ELR (cell line): ENCODE results near the gene CACNA1E.

Experiments used
- DNase-seq: peaks from one replicate; pipeline ENCODE4 v3.0.0-alpha.2; 2015; ENCODE audit warnings: low read depth

Gene CACNA1E

DNA sequence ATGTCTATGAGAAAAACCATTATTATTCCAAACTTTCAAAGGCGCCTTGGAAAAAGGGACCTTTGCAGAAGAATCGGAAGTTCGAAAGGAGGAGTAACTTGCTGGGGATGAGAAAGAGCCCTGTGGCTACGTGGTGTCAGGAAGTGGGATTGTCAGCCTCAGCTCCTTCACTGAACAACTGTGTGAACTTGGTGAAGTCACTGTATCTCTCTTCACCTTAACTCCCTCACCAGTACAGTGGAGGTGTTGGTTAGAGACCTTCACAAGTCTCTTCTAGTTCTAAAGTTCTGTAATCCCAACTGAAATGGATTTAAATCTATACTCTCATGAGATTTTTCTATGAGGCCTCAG lies 285.6 kb downstream of the CACNA1E start:
- DNase-seq: no peak

DNA sequence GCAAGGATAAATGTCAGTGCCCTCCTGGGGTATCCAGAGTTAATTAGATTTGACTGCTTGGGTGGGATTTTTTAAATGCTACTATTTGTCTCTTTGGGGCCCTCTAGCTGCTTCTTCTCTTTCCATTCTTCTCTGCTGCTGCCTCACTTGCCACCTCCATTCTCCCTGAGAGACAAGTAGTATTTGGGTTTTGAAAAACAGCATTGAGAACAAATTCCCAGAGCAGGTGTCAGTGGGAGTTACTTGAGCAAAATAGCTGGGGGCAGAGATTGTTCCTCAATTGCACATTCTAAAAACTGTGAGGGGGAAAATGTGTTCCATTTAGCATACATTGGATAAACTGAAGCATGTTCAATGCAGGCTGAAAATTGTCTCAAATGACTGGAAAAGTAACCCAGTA lies 286.5 kb downstream of the CACNA1E start:
- DNase-seq: no peak

DNA sequence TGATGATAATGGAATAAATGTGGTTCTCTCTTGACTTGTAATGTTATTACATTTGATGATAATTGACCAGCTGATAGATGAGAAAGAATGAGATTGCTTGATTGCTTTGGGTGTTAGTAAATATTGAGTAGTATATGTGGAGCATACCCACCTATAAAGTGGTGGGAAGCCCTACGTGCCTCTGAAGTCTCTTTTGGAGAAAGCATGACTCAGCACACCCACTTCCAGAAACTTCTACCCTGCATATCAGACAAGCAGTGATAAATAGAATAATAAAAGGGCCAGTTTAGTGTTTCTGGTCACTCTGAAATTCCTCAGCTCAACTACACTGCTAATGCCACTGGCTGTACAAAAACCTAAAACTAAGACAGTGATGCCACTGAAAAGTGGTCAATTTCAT lies 289.4 kb downstream of the CACNA1E start:
- DNase-seq: no peak

DNA sequence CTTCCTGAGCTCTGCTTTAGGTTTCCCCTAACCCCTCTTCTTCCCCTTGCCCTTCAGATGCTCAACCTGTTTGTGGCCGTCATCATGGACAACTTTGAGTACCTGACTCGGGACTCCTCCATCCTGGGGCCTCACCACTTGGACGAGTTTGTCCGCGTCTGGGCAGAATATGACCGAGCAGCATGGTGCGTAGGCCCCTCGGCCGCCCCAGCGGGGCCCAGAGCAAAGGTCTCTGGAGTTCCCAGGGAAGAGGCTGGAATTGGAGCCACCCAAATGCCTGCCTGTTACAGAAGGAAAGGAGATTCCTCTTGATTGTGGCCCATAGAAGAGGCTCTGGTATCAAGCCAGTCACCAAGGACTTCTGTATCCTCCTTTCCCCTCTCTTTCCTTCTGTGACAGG lies 292.7 kb downstream of the CACNA1E start:
- DNase-seq: no peak

DNA sequence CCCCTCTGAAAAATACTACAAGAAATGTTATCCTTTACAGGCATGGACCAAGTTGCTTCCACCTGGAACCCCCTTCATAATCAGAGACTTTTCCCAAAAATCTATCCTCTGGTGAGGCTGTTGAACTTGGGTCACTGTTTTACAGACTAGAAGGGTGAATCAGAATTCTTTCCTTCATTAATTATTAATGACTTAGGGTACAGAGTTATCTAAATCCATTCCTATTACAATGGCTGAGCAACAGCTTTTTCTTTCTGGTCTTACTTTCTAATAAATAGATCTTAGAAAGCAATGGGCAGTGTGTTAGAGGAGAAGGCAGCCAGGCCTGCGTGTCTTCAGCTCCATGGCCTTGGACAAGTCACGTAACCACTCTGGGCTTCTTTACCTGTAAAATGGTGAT lies 294.0 kb downstream of the CACNA1E start:
- no peak for DNase-seq

DNA sequence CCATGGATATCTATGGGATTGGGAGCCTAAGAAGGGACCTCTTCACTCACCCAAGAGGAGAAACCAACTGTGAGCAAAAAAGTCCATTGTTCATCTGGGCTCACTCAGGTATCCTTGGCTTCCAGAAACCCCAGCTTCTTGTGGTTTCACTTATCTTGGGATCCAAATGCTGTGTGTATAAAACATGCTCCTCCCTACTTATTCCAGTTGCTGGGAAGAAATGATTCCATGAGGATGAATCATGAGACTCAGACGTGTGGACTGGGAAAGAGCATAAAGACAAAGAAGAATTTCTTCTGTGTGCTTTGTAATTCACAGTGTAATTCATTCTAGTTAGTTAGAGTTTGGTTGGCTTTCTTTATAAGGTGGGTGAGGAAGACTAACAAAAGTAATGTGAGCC lies 294.5 kb downstream of the CACNA1E start:
- no peak for DNase-seq

DNA sequence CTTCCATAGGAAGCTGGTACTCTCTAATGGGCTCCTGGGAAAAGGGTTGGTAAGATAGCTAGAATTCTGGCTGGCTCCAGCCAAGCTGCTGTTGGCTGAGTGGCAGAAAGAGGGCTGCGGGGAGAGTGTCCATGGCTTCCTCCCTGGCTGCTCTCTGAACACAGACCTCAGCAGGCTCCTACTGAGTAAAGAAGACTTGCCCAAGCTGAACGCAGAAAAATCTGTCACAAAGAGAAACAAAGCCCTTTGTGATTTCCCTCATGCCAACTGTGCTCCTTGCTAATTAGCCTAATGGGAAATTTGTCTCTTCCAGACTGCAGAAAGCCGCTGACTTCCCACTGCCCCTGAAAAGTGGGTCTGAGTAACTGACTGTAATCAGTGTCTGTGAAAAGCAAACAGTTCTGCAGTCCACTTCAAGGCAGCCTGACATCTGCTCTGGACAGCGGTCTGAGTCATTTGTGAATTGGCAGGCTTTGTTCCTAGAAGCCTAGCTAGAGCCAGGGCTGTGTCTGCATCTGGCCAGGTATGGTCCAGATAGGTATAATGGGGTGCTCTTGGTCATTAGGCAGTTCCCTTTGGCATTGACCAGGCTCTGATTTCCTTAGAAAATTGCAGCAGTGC lies 295.4 kb downstream of the CACNA1E start:
- DNase-seq: no peak

DNA sequence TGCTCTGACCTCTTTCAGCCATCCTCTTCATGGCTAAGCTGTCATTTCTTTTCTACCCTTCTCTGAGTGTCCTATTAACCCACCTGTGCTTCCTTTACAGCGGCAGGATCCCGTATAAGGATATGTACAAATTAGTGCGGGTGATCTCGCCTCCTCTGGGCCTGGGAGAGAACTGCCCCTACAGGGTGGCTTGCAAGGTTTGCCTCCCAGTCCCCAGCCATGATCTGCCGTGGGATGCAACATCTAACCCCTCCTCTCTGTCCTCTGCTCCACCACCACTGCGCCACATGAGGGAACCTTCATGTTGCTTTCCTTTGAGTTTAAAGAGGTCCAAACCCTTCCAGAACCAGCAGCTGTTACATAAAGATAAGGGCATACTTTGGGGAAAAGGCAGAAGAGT lies 296.0 kb downstream of the CACNA1E start:
- DNase-seq: no peak

DNA sequence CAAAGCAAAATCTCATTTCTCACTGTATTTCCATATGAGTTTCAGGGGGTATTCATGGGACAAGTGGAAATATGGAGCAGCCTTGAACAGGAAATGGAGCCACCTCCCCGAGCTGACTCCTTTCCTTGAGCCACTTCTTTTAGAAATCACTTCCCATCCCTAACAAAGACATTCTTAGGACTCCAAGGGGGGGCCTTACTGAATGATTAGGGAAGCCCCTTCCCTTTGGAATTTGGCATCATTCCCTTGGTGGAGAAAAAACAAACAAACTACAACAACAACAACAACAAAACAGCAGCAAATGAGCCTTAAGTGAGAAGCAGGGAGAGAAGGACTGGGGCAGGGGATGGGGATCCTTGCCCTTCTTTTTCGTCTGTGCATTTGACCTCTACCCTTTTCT lies 299.9 kb downstream of the CACNA1E start:
- DNase-seq: no peak

DNA sequence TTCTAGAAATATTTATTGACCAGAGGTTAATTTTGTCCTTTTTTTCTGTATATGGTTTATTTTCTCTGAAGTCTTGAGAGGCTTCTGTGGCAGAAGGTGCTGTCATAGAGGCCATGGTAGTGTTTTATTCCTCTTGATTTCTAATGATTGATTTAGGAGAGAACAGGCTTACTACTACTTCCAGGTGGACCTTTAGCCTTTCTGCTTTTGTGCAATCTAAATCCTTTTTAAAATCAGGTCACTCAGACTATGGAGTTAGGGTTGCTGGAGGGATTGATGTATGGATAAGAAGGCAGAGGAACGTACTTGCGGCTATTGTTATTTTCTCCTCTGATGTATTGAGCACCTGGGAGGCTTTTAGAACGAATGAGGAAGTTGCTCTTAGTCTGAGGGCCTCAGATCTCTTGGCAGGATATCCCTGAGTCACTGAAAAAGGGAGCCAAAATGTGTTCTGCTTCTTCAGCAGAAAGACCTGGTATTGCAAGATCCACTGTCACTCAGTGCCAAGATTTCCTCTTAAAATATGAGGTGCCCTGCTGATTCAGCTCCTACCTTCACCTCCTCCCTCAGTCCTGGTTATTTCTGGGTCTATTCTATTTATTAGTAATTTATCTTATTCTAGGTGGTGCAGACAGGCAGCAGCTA lies 300.8 kb downstream of the CACNA1E start:
- no peak for DNase-seq

DNA sequence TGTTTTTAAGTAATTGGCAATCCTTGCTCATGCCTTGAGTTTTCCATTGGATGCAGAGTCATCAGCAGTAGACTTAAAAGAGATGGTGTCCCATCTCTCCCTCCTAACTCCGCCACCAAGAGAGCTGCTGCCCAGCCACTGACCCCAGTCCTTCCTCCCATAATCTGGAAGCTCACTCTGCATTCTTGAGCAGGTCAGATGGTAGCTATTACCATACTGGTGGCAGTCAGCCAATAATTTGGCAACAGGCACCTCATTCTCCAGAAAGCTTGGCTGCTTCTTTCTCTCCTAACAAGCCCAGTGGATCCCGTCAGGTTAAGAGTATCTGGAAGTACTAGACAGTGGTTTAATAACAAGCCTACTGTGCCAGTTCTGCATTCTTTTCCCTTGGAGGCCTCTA lies 306.1 kb downstream of the CACNA1E start:
- no peak for DNase-seq

DNA sequence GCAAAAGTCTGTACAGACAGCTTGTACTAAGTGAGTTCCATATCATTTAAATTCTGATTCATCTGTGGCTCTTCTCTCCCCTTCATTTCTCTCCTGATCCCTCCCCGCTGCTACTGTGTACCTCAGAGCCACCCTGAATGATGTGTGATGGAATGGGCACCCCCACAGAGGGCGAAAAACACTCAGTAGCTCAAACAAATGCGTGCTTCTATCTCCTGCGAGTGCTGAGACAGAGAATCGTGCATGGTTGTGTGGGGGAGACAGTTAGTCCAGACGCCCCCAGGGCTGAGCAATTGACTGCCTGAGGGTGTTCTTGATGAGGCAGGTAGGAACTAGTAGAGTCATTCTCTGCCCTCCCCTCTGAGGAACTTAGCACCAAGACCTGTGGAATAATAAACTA lies 308.4 kb downstream of the CACNA1E start:
- no peak for DNase-seq

DNA sequence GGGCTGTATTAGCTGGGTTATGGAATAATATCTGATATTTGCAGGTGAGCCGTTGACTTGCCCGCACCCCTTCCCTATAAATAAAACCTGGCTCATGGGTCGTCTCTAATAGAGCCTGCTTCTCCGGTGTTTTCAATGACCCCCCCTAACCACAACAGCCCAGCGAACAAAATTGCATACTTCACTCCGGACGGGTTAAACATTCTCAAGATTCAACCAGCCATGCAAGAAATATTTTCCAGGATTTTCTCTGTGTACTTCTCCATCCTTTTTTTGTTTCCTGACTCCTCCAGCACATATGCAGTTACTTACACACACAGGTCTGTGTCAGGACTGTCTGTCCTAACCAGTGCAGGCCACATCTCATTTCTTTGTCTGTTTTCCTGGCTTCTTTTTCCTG lies 310.5 kb downstream of the CACNA1E start:
- DNase-seq: no peak

DNA sequence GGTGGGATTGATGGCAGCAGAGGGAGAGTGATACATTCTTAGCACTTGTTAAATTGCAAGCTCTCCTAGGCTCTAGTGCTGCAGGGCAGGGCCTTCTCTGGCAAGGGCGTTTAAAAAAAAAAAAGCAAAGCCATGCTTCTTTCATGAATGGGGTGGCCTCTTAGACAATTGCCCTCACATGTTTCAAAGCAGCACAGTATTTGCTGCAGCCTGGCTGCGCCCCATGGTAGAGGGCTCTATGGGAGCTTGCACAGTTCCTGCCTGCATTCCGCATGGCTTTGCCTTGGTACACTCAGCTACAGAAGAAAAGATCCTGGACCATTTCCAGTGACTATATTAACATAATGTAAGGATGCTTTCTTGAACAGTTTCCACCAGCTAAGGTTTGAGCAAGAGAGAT lies 311.0 kb downstream of the CACNA1E start:
- DNase-seq: no peak

DNA sequence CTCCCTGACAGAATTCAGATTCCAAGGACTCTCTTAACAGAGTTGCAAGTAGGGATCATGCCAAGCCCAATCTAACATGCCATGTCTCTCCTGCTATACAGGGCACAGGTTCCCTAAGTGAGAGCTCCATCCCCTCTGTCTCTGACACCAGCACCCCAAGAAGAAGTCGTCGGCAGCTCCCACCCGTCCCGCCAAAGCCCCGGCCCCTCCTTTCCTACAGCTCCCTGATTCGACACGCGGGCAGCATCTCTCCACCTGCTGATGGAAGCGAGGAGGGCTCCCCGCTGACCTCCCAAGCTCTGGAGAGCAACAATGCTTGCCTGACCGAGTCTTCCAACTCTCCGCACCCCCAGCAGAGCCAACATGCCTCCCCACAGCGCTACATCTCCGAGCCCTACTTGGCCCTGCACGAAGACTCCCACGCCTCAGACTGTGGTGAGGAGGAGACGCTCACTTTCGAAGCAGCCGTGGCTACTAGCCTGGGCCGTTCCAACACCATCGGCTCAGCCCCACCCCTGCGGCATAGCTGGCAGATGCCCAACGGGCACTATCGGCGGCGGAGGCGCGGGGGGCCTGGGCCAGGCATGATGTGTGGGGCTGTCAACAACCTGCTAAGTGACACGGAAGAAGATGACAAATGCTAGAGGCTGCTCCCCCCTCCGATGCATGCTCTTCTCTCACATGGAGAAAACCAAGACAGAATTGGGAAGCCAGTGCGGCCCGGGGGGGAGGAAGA lies 315.0 kb downstream of the CACNA1E start:
- no peak for DNase-seq

DNA sequence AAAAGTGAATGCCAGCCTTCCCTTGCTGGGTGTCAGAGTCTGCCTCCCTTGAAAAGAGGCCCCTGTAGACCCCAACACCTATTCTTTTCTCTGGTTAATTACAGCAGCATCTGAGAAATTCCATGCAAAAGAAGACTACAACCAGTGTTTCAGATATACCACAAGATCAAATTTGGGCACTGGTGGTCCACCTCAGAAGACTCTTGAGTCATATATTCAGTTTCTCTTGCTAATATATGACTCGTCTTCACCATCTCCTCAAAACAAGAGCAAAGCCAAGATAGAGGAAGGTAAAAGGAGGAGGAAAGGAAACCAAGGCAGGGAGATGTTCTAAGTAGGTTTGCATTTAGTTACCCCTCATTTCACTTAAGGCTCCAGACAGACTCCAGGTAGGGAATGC lies 318.3 kb downstream of the CACNA1E start:
- no peak for DNase-seq

DNA sequence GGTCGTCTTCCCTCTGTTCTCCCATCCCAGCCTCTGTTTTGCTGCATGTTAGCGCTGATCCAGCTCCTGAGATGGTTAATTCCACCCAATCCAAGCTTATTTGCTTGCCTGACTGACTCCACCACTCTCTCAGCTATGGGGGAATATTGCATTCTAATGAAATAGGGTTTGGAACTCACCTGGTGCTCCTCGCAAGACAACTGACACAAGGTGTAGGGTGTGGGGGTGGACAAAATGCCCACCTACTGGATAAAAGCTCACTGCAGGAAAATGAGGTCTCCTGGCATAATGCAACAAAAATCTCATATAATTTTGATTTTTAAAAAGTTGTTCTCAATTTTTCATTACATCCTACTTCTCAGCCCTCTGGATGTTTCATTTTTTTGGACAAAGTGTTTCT lies 319.1 kb downstream of the CACNA1E start:
- no peak for DNase-seq

DNA sequence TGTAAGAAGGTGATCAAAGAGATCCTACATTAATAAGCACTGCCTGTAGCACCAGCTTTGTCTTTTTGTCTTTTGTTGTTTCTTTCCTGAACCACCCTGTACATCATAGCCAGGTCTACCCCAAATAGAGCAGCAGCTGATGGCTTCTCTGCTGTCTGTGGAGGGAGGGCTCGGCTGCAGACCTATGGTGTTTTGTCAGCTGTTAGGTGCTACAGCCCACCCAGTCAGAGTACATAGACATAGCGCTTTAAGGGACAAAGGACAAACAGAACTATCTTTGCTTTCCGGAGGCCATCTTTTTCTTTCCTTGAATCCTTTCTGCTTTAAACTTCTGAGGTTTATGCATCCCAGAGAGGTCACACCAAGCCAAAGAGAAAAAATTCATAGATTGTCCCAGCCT lies 320.1 kb downstream of the CACNA1E start:
- DNase-seq: no peak

DNA sequence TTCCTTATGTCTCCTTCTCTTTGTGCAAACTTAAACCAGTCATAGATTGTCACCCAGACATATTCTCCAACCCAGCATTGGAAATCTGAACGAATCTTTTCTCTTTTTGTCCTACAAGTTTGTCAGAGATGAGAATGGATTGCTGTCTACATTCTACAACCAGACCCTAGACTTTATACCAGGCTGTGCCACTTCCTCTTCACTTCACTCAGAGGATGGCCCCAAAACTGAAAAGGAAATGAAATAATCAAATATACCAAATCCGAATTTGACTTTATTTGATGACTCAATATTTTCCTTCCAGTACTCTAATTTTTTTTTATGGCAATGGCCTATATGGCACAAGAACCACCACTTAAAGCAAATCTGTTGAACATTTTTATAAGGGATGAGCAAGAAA lies 321.7 kb downstream of the CACNA1E start:
- DNase-seq: no peak

DNA sequence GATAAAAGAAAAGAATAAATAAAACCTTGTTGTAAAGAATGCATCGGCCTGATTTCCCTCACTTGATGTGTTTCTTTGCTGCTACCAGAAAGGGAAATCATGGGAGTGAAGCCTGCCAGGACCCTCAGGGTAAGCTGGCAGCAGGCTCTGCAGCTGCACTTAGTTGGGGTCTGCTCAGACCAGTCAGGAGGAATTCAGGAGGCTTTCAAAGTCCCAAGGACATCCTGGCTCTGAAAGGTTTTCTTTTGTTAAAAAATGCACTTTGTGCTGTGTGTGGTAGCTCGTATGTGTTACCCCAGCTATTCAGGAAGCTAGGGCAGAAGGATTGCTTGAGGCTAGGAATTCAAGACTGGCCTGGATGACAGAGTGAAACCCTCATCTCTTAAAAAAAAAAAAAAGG lies 323.4 kb downstream of the CACNA1E start:
- no peak for DNase-seq

DNA sequence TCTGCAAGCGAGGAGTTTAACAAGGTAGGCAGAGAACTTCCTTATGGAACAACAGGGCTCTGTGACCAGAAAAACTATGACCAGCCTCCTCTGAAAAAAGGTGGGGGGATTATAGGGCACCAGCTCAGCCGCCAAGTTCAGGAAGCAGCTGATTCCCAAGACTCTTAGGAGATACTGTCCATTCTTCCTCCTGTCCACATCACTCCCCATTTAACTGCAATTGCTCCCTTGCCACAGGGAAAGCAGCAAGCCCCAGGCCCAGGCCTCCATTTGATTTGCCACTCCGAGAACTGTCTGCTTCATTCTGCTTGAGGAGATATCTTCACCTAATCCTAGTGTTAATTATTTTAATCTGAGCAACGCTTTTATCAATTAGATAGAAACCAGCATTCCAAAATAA lies 323.9 kb downstream of the CACNA1E start:
- no peak for DNase-seq

DNA sequence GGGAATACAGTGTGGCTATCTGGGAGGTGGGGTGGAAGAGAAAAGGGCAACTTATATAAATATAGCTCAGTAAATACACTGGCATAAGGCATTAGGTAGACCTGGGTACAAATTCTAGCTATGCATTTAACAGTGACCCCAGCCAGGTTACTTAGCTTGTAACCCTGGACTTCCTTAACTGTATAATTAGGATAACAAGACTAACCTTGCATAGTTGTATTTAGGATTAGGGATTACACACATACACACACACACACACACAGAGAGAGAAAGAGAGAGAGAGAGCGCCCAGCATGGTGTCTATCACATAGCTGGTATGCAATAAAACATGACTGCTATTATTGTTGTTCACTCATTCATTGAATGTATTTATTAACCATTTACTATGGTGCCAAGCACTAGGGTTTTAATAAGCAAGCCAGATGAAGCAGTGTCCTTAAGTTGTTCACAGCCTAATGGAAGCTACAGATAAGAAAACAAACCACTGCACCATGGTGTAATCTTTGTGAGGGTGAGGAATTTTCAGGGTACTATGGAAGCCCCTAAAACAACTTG lies 326.8 kb downstream of the CACNA1E start:
- no peak for DNase-seq

DNA sequence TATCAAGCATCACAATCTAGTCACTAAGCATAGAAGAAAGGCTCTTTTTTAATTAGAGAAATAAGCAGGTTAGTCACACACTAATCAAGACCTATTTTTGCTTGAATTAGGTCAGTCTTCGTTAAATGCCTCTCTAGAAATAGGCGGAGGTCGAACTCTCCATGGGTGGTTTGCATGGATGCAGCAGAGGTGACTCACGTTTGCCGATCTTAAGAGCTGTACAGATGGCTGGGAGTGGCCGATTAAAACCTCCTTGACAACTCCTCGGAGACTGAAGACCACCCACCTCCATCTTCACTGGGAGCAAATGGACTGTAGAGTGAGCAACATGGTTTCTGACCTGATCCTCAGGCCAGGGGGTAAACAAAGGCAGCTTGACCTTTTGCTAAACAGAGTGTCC lies 328.9 kb downstream of the CACNA1E start:
- no peak for DNase-seq

DNA sequence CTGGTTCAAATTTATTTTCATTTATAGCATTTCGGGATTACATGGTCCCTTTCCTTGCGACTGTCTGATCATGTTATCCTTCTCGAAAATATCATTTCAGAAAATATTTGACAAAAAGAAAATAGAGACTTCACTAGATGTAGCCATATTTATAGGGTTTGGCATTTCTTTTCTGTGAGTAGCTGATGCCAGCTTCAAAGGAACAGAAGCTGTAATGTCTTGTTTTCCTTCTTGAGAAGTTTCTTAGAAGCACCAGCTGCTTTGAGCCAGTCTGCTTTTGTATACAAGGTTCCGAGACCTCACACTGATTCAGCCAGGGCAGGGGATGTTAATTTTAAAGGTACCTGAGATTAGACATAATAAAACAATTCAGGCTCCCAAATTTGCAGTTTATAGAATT lies 329.9 kb downstream of the CACNA1E start:
- DNase-seq: no peak
